Measurements from ENCODE around the gene TMC1.

DNA sequence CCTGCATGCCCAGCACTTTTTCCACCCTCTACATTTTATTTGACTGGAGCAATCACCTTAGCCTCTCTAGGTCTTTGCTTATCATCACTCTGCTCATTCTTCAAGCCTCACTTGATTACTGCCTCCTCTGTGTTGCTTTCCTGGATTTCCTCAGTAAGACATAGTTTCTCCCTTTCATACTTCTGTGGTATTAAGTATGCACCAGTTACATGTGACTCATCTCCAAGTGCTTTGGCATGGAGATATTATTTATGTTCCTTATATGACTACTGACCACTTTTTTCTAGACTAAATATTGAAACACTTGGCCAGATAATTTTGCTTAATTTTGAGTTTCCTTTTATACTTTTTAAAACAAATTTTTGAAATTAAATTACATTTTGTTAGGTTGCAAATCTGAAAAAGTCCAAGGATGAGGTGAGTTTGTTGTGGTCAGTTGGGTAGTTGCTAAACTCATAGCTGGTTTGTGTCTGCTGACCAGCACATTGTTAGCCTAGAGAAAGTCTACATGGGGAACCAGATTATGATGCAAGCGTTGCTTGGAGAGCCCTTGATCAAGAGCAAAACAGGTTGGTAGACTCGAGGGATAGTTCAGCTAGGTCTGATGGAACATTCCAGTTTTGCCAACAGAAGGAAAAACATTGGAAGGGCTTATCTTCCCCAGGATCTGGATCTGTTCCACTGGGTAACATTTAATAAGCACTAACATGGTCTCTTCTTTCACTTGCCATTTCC is 140.2 kb downstream of the TMC1 start:
- TF ChIP-seq CTCF (IDR thresholded peaks at IDR 0.05; ENCODE audit: borderline replicate concordance, extremely low read depth, low read length, poor library complexity, severe bottlenecking) (no peak), EZH2 (IDR thresholded peaks at IDR 0.05; ENCODE audit: borderline replicate concordance, low read depth, low read length, severe bottlenecking) (no peak)
